NCI-H1417 (cell line): ENCODE measurements around the gene HEATR3.
A peak's percentile ranks its signal among the peaks of the same experiment; 100 is the strongest.
"Not testable (repeated sequence)": the region's sequence is repeated elsewhere in the genome, so short reads cannot be mapped to it uniquely, and the experiment has no call there.

ENCODE experiments used
- DNase-seq, 3 experiments: peaks; one replicate each; lab custom pipeline; 2025; lab: John Stamatoyannopoulos, UW

Gene HEATR3

DNA sequence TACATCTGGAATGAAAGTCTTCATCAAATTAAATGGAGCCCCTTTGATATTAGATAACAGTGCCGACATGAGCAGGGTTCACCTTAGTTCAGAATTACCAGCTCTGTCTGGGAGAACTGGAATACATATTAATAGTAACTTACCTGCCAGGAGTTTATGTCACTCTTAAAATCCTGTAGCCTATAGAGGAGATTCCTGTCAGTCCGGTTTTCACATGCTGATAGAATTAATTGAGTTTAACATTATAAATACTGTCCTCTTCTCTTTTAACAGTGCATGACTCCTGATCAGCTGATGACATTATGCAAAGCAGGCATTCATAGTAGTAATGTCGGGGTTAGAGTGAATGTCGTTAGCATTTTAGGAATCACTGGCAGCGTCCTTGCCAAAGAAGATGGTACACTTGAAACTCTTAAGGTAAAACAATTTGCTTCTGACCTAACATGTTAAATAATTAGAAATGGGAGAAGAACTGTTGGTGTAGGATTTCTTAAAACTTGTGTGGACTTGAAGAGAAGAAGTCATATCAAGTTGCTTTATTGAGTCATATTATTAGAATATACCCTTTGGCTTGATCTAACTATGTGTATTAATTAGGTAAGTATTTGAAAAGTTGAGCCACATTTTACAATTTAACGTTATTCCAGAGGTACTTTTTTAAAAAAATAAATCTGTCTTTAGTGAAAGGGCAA, 34.3 kb downstream of the HEATR3 start:
- peak in 2 of 3 experiments; percentile 1 to 8 for DNase-seq

DNA sequence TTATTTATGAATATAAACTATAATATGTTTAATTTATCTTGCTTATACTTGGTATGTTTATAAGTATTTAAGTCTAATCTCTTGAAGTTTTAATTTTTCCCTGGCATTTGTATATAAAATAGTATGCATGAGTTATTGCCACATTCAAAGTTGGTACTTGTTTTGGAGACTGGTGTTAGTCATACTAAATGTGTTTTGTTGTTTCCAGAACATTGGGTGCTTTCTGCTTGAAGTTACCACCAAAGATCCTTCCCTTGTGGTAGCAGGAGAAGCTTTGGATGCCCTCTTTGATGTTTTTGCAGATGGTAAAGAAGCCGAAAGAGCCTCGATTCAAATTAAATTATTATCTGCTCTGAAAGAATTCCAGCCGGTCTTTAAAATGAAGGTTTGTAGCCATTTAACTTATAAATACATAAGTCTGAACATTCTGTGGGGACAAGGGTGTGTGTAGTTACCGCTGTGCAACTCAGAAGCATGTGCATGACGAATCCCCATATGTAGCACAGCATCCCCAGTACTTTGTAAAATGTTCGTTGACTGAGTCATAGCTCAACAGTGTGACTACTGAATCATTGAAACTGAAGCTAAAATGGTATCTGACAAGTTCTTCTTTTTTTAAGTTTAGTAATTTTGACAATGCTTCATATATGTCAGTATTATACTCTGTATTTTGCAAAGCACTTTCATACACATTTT, 36.4 kb downstream of the HEATR3 start:
- DNase-seq, result no peak

DNA sequence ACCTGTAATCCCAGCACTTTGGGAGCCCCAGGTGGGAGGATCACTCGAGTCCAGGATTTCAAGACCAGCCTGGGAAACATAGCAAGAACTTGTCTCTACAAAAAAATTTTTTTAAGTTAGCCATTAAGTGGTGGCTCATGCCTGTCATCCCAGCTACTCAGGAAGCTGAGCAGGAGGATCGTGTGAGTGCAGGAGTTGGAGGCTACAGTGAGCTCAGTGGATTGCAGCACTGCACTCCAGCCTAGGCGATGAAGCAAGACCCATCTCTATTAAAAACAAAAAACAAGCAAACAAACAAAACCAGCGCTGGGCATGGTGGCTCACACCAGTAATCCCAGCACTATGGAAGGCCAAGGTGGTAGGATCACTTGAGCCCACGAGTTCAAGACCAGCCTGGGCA, 38.0 kb downstream of the HEATR3 start:
- DNase-seq, result no peak

DNA sequence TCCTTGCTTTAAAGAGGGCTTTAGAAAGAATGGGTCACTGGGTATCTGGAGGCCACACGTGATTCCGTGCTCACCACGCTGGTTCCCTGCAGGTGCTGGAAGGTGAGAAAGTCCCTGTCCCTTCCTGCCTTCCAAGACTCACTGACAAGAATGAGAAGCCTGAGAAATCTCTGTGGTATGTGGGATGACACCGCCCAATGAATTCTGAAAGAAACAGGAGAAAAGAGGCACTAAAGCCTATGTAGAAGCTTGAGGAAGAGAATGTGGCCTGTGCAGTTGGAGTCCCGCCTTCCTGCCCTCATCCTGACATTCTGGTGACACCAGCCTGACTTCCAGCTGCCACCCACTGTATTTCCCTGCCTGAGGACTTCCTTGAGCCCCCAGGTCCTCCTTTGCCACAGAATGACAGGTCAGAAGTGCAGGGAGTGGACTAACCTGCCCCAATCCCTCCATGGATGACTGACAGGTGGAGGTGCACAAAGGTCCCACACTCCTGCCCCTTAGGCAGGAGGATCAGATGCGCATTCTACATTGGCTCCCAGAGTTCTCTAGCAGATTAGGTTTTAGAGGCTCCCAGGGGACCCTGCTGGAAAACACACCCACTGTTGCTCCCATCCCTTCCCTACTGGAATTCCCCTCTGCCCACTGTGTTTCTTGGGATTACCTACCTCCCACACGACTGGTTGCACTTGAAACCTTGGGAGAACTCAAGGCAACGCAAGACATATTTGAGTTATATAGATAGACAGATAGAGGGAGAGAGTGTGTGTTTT, 48.8 kb downstream of the HEATR3 start:
- DNase-seq, result no peak

DNA sequence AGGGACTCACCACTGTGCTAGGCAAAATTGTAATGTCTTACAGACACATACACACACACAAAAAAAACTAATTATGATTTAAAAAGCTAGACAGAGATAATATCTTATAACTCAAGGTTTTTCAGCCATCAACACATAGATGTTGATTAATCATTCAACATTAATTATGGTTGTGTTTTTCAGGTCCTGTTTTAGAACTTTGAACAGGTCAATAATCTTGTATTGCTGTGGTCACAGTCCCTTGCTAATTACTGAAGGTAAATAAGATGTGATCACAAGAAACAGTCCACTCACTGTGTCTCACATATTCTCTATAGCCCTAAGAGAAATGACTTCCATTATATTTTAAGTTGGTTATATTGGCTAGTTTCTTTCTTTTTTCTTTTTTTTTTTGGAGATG, 54.9 kb downstream of the HEATR3 start:
- DNase-seq, result no peak

DNA sequence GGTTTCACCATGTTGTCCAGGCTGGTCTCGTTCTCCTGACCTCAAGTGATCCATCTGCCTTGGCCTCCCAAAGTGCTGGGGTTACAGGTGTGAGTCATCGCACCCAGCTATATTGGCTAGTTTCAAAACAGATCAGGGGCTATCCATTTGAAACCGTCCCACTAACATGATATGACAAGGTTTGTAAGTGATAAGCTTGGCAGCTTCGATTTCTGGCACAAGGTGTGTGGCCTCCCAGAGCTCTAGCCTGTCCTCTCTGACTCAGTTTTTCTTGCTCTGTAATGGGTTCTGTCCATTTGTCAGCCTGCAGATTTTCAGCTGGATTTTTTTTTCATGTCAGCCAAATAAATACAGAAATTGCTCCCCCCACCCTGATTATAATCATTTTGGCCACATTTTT, 55.5 kb downstream of the HEATR3 start:
- no peak for DNase-seq

DNA sequence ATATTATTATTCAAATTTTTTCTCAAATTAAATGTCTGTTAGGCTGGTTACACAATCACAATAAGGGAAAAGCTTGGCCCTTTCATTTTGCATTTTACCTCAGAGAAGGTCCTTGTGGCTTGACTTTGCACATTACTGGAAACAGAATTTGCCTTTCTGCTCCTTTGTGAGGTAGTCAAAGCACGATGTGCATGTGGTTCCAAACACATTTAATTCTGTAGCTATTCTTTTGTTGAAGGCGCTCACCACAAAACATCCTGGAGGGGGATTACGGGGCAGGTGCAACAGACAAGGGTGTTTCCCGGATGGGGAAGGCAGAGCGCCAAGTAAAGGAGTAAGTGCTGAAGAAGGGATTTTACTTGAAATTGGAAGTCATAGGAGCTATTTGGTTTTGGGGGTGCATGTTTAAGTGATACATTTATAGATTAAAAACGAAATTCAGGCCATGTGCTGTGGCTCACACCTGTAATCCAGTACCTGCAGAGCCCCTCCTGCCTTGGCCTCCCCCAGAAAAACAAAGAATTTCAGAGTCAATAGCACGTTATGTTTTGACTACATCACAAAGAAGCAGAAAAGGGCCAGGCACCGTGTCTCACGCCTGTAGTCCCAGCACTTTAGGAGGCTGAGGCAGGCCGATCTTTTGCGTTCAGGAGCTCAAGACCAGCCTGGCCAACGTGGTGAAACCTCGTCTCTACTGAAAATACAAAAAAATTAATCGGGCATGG, 56.1 kb downstream of the HEATR3 start:
- no peak for DNase-seq

DNA sequence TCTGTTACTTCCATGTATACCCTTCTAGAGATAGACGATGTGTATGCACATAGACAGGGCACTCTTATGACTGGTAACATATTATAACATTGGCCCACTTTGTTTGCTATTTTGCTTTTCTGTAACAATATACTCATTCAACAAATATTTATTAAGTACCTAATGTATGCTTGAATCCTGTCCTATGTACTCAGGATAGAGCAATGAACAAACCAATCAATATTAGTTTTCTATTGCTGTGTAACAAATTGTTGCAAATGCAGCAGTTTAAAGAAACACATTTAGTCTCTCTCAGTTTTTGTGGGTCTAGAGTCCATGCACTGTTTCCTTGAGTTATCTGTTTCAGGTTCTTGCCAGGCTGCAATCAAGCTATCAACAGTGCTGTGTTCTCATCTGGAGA, 57.6 kb downstream of the HEATR3 start:
- DNase-seq, result no peak

DNA sequence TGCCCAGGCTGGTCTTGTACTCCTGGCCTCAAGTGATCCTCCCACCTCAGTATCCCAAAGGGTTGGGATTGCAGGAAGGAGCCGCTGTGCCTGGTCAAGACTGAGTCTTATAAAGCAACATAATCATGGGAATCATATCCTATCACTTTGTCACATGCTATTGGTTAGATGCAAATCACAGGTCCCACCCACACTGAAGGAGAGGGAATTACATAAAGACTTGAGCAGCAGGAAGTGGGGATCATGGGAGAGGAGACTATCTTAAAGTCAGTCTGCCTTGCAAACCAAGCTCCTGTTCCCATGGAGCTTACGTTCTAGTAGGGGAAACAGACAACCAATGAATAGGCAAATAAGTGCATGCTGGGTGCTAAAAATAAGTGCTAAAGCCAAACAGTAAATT, 59.0 kb downstream of the HEATR3 start:
- no peak for DNase-seq

DNA sequence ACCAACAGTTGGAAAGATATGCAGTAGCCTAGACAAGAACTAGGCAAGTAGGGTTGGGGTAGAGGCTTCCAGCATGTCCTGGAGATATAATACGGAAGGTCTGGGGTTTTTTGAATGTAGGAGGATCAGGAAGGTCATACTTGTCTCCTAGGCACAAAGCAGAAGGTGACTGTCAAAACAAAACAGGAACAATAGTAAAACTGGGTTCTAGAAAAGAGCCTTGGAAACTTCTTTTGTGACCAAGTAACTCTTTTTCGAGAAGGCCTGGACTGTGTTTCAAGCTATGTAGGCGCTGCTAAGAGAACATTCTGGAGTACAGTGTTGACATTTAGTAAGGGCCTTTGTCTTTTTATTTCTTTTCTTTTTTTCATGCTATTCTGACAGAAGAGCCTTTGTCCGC, 60.4 kb downstream of the HEATR3 start:
- no peak for DNase-seq

DNA sequence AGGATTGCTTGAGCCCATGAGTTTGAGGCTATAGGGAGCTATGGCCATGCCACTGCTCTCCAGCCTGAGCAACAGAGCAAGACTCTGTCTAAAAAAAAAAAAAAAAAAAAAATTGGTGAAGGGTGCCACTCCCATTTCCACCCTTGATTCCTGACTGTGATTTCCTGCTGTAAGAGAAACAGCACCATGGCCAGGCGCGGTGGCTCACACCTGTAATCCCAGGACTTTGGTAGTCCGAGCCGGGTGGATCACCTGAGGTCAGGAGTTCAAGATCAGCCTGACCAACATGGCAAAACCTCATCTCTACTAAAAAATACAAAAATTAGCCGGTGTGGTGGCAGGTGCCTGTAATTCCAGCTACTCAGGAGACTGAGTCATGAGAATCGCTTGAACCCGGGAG, 66.8 kb downstream of the HEATR3 start:
- DNase-seq, result not testable (repeated sequence)

DNA sequence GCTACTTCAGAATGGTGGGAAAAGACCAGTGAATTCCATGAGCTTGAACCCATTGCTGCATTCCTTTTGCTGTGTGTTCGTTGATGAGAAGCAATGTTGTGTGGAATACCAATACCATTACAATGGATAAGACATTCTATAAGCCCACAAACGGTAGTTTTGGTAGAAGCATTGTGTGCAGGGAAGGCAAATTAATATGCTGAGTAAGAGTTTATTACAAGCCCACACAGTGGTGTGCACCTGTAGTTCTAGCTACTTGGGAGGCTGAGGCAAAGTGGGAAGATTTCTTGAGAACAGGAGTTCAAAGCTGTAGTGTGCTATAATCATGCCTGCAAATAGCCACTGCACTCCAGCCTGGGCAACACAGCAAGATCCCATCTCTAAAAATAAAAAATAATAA, 67.4 kb downstream of the HEATR3 start:
- no peak for DNase-seq

DNA sequence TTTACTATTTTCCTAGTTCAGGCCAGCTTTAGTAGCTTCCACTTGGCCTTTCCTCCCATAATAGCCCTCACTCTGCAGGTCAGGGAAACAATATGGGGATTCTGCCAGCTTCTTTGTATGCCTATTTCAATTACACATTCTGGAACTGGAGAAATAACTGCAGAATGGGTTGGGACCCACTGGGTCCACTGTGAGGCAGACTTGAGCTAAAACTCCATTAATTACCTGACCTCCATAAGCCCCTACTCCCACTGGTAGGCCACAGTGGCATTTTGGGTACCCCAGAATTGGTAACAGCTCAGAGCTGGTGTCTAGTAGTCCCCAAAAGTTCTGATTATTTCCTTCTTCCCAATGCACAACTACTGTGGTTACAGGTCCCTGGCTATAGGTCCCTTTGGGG, 70.6 kb downstream of the HEATR3 start:
- no peak for DNase-seq

DNA sequence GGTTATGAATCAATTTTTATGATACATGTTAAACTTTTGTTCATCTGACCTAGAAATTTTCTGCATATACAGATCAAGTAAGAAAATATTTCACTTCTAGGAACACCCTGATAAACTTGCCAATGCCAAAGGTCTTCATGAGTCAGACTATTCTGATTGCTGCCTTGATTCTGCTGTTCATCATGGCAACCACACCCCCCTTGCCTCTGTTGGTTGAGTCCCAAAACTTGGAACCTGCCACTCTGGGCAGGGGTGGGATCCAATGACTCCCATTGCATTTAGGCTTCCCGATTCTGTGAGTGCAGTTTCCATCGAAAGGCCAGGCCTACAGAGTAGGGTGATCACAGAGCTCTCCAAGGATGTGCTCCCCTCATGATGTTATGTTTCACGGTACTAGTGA, 71.5 kb downstream of the HEATR3 start:
- DNase-seq, result no peak

DNA sequence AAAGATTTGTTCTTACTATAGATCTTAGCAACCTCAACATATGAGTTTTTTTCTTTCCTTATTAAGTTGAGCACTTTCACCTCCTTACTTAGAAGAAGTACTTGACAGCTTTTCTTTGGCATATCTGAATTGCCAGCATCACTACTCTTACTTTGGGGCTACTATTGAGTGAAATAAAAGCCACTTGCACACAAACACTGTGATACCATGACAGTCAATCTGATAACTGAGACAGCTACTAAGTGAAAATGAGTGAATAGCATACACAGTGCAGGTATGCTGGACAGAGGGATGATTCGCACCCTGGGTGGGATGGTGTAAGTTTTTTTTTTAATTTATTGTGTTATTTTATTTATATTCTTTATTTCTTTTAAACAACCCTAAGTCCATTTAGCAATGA, 73.8 kb downstream of the HEATR3 start:
- DNase-seq, result no peak

DNA sequence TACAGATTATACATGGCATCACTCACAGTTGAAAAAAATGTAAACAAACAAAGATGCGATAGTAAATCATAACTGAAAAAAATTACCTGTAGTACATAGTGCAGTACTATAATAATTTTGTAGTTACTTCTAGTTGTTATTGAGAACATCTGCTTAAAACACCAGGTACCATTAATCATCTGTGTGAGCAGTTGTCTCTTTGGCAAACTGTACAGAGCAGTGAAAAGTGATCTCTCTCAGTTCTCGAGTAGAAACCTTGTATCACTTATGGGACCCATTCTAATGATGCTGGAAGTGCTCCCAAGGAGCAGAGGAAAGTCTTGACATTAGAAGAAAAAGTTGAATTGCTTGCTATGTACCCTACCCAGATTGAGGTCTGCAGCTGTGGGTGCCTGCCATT, 78.4 kb downstream of the HEATR3 start:
- no peak for DNase-seq

DNA sequence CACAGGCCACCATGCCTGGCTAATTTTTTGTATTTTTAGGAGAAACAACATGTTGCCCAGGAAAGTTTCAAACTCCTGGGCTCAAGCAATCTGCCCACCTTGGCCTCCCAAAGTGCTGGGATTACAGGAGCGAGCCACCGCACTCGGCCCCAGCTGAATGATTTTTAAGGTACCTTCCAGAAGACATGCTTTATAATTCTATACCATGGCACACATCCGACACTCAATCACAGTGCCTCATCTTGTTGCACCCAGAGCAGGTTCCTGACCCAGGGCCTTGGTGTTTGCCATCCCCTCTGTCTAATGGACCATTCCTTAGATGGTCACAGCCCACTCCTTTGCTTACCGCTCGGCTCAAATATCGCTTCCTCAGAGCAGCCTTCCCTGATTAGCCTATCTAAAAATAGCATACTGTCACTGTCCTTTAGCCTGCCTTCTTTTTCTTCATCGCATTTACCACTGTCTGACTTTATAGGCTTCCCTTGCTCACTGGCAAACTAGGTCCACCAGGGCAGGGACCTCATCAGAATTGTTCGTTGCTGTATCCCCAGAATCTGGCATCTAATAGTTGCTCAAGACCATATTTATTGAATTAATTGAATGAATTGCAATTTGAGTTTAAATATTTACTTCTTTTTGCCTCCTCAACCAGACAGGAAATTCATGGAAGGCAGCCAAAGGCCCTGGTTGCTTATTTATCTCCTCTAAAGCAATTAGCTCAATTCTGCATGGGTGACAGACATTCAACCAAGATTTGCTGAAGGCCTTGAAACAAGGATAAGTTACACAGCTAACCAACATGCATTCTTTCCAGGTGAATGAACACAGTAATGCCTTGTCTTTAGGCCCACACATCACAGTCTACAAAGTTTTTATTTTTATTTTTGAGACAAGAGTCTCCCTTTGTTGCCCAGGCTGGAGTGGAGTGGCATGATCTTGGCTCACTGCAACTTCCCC, 81.0 kb downstream of the HEATR3 start:
- peak in 1 of 3 experiments; percentile 3 for DNase-seq

DNA sequence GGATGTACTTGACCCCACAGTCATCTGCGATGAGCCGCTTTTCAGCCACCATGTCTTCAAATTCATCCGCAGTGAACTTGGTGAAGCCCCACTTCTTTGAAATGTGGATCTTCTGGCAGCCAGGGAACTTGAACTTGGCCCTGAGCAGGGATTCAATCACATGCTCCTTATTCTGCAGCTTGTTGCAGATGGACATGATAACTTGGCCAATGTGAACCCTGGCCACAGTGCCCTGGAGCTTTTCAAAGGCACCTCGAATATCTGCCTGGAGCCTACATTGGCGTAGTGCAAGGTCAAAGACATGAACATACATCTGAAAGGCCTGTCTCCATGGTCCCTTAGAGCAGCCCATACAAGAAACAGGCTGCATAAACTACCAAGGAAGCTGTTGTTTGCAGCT, 85.6 kb downstream of the HEATR3 start:
- DNase-seq, result no peak

DNA sequence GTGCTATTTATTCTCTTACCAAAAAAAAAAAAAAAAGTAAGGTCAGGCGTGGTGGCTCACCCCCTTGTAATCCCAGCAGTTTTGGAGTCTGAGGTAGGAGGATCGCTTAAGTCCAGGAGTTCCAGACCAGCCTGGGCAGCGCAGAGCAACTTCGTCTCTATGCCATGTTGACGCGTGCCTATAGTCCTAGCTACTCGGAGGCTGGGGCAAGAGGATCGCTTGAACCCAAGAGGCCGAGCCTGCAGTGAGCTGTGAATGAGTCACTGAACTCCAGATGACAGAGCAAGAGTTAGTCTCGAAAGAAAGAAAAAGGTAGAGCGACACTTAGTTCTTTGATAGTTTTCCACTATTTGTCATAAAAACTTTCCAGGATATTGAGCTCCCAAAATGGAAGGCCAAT, 86.0 kb downstream of the HEATR3 start:
- DNase-seq, result no peak

DNA sequence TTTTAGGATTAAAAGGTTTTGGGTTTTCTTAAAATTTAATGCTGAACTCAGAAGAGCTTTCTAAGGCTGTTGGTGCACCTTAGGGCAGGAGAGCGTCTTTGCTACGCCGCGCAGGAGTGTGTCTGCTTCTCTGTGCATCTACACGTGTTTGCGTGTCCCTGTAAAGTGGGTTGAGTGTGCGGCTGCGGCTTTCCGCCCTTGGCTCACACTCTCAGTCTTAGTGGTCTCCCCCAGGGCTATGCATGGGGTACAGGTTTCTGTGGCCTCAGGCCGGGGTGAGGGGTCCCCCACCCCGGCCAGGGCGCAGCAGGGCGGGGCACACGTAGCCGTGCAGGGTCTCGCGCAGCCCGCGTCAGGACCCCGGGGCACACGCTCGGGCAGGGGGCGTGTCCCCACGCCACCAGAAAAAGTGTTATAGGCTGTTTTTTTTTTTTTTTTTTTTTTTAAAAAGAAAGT, 86.6 kb downstream of the HEATR3 start:
- DNase-seq, result peak in 2 of 3 experiments; percentile 11 to 80
